HEK293 (cell line): ENCODE data around the gene MAGI2.

Experiments
- ZFP3 ChIP-seq: fragments of 450-650 bp; formaldehyde crosslinking; IDR thresholded peaks from 2 replicates; pipeline ENCODE4 v1.5.1; 2016; ENCODE audit warnings: low read depth, missing biosample characterization, missing genetic modification characterization
- ZNF548 ChIP-seq: fragments of 450-650 bp; formaldehyde crosslinking; IDR thresholded peaks from 2 replicates; pipeline ENCODE4 v1.5.1; 2016; ENCODE audit warnings: missing biosample characterization, missing genetic modification characterization
- ZSCAN30 ChIP-seq: fragments of 450-650 bp; IDR thresholded peaks from 2 replicates; pipeline ENCODE4 v1.5.1; 2018; ENCODE audit warnings: missing biosample characterization, mild to moderate bottlenecking, missing genetic modification characterization, moderate library complexity
- ZXDB ChIP-seq: fragments of 450-650 bp; formaldehyde crosslinking; IDR thresholded peaks from 2 replicates; pipeline ENCODE4 v1.5.1; 2016; ENCODE audit warnings: missing biosample characterization, missing genetic modification characterization
- TF ChIP-seq, protein P1 (sequence below): fragments of 450-650 bp; formaldehyde crosslinking; IDR thresholded peaks from 2 replicates; pipeline ENCODE4 v1.5.1; 2016; ENCODE audit warnings: missing biosample characterization, missing genetic modification characterization

DNA sequence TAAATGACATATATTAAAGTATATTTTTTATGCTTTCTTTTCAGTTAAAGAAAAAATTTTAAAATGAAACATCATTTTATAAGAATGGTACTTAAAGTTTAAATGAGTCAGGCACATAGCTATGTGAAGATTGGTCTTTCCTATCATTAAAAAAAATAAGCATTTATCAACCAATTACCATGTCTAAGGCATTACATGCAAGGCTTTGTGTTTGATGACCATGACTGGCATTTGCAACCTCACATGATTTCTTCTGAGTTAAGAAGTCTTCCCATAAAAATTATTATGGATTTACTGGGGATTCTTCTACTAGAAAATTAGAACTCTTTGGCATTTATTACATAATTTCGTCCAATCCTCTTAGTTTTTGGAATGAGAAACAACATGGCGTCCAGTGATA lies 776.1 kb downstream of the MAGI2 start:
- TF ChIP-seq, protein P1, sequence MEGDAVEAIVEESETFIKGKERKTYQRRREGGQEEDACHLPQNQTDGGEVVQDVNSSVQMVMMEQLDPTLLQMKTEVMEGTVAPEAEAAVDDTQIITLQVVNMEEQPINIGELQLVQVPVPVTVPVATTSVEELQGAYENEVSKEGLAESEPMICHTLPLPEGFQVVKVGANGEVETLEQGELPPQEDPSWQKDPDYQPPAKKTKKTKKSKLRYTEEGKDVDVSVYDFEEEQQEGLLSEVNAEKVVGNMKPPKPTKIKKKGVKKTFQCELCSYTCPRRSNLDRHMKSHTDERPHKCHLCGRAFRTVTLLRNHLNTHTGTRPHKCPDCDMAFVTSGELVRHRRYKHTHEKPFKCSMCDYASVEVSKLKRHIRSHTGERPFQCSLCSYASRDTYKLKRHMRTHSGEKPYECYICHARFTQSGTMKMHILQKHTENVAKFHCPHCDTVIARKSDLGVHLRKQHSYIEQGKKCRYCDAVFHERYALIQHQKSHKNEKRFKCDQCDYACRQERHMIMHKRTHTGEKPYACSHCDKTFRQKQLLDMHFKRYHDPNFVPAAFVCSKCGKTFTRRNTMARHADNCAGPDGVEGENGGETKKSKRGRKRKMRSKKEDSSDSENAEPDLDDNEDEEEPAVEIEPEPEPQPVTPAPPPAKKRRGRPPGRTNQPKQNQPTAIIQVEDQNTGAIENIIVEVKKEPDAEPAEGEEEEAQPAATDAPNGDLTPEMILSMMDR (tag by site-specific recombination) = no peak
- TF ChIP-seq ZSCAN30 (no peak), ZXDB (no peak), ZFP3 (tag by site-specific recombination) (no peak), ZNF548 (tag by site-specific recombination) (no peak)
